Neural progenitor cell (in vitro differentiated cells): Measurements from ENCODE around the gene VSIG10L2. TPM values are rescaled to one million over a fixed set of nuclear protein-coding genes. Genes with fewer than 3 reads are reported as not detected.

Experiments
- DNase-seq: peaks from one replicate; pipeline ENCODE4 v3.0.0-alpha.2; 2016; ENCODE audit warnings: low spot score
- H2AFZ ChIP-seq: fragments of 200-600 bp; sonication (generic); replicated peaks from 2 replicates; pipeline ENCODE4 v1.6.1; 2016; ENCODE audit warnings: antibody characterized with exemption
- H3F3A ChIP-seq: fragments of 200-600 bp; sonication (generic); 2 replicates; pipeline ENCODE4 v1.6.1; 2016; ENCODE audit warnings: antibody characterized with exemption, low read depth
- H3K27ac ChIP-seq: fragments of 200-600 bp; sonication (generic); 2 replicates; pipeline ENCODE4 v1.5.1; 2016; ENCODE audit warnings: mild to moderate bottlenecking
- H3K27me3 ChIP-seq: fragments of 200-600 bp; sonication (generic); 2 replicates; pipeline ENCODE4 v1.6.1; 2016; ENCODE audit warnings: mild to moderate bottlenecking, moderate library complexity
- H3K36me3 ChIP-seq: fragments of 200-600 bp; sonication (generic); 2 replicates; pipeline ENCODE4 v1.5.1; 2016
- H3K4me1 ChIP-seq: fragments of 200-600 bp; sonication (generic); 2 replicates; pipeline ENCODE4 v1.6.1; 2016; ENCODE audit warnings: mixed run types
- H3K4me2 ChIP-seq: fragments of 200-600 bp; sonication (generic); 2 replicates; pipeline ENCODE4 v1.6.1; 2016
- H3K4me3 ChIP-seq: fragments of 200-600 bp; sonication (generic); 2 replicates; pipeline ENCODE4 v1.5.1; 2016
- H3K79me2 ChIP-seq: fragments of 200-600 bp; sonication (generic); 2 replicates; pipeline ENCODE4 v1.6.1; 2016; ENCODE audit warnings: low read depth
- H3K9ac ChIP-seq: fragments of 200-600 bp; sonication (generic); 2 replicates; pipeline ENCODE4 v1.6.1; 2016
- H3K9me3 ChIP-seq: fragments of 200-600 bp; sonication (generic); 2 replicates; pipeline ENCODE4 v1.5.1; 2016; ENCODE audit warnings: low read depth
- H4K20me1 ChIP-seq: fragments of 200-600 bp; sonication (generic); 2 replicates; pipeline ENCODE4 v1.6.1; 2016; ENCODE audit warnings: low read depth
- H3K27ac Mint-ChIP-seq: 3 replicates; pipeline ENCODE4 v1.8.0; 2021; ENCODE audit warnings: mixed read lengths
- H3K27me3 Mint-ChIP-seq: 2 replicates; pipeline ENCODE4 v1.8.0; 2022; ENCODE audit warnings: low read depth, mild to moderate bottlenecking, inconsistent platforms, moderate library complexity, mixed read lengths; ENCODE audit not compliant: insufficient read depth
- H3K36me3 Mint-ChIP-seq: 3 replicates; pipeline ENCODE4 v1.8.0; 2021; ENCODE audit warnings: mixed read lengths
- H3K4me1 Mint-ChIP-seq: 3 replicates; pipeline ENCODE4 v1.8.0; 2021; ENCODE audit warnings: mixed read lengths
- H3K4me3 Mint-ChIP-seq: 3 replicates; pipeline ENCODE4 v1.8.0; 2021; ENCODE audit warnings: mild to moderate bottlenecking, moderate library complexity, mixed read lengths
- H3K9me3 Mint-ChIP-seq: 3 replicates; pipeline ENCODE4 v1.8.0; 2020; ENCODE audit warnings: mixed read lengths
- CTCF ChIP-seq: fragments of 200-600 bp; sonication (generic); IDR thresholded peaks from 2 replicates; pipeline ENCODE4 v1.5.1; 2017; ENCODE audit warnings: antibody characterized with exemption, mild to moderate bottlenecking
- EZH2 ChIP-seq: fragments of 200-600 bp; sonication (generic); IDR thresholded peaks from 2 replicates; pipeline ENCODE4 v1.6.1; 2017; ENCODE audit warnings: antibody characterized with exemption, mild to moderate bottlenecking, moderate library complexity
- EZH2phosphoT487 ChIP-seq: fragments of 200-600 bp; sonication (generic); IDR thresholded peaks from 2 replicates; pipeline ENCODE4 v1.6.1; 2017; ENCODE audit warnings: antibody characterized with exemption
- total RNA-seq: library from RNA; depleted of rRNA; stranded (reverse); fragments of >200 nt; gene quantifications from 2 replicates; pipeline ENCODE4 v1.2.3, GENCODE V29; 2015; ENCODE audit warnings: low replicate concordance

Gene VSIG10L2
- total RNA-seq, 1 donor from 2014 or later = not detected

GRCh38 chr11:125938418-125938817 lies 7.4 kb upstream of the VSIG10L2 start:
- no peak for TF ChIP-seq EZH2
- no peak for TF ChIP-seq EZH2phosphoT487
- TF ChIP-seq CTCF = no peak
- H3K27me3 Mint-ChIP-seq = peaks cover 9% of the 10 kb centered on the region
- peaks cover 3% of the 10 kb centered on the region for H3K36me3 Mint-ChIP-seq
- no peak overlapping the region for H3K4me3 Mint-ChIP-seq
- H3K27ac Mint-ChIP-seq = peak overlapping the region; percentile 95
- Histone ChIP-seq H4K20me1 (no peaks in the 10 kb centered on the region), H3K27ac (no peak overlapping the region), H3K4me1 (peaks cover 8% of the 10 kb centered on the region), H3K36me3 (no peaks in the 10 kb centered on the region), H3K27me3 (no peaks in the 10 kb centered on the region), H3K9me3 (no peaks in the 10 kb centered on the region), H3K4me3 (no peak overlapping the region), H3K4me2 (no peak overlapping the region), H3K79me2 (no peaks in the 10 kb centered on the region), H2AFZ (peak overlapping the region; percentile 79), H3K9ac (no peak overlapping the region), H3F3A (peaks cover 5% of the 10 kb centered on the region)
- no peak for DNase-seq
- peaks cover 3% of the 10 kb centered on the region for H3K9me3 Mint-ChIP-seq
- peaks cover 48% of the 10 kb centered on the region for H3K4me1 Mint-ChIP-seq

GRCh38 chr11:125939081-125939521 lies 6.7 kb upstream of the VSIG10L2 start:
- peaks cover 46% of the 10 kb centered on the region for H3K4me1 Mint-ChIP-seq
- no peaks in the 10 kb centered on the region for H3K9me3 ChIP-seq
- H3K27me3 Mint-ChIP-seq = peaks cover 13% of the 10 kb centered on the region
- no peak overlapping the region for H3K27ac ChIP-seq
- H3K9ac ChIP-seq = no peak overlapping the region
- no peak overlapping the region for H3K4me3 ChIP-seq
- TF ChIP-seq EZH2phosphoT487 (no peak), EZH2 (no peak), CTCF (no peak)
- DNase-seq = no peak
- peak overlapping the region; percentile 79 for H2AFZ ChIP-seq
- no peaks in the 10 kb centered on the region for H4K20me1 ChIP-seq
- no peaks in the 10 kb centered on the region for H3K79me2 ChIP-seq
- peaks cover 3% of the 10 kb centered on the region for H3K36me3 Mint-ChIP-seq
- no peaks in the 10 kb centered on the region for H3K36me3 ChIP-seq
- peak overlapping the region; percentile 95 for H3K27ac Mint-ChIP-seq
- H3K4me3 Mint-ChIP-seq = peak overlapping the region; percentile 16
- peaks cover 3% of the 10 kb centered on the region for H3K9me3 Mint-ChIP-seq
- H3K4me1 ChIP-seq = peaks cover 8% of the 10 kb centered on the region
- H3F3A ChIP-seq = peaks cover 5% of the 10 kb centered on the region
- no peaks in the 10 kb centered on the region for H3K27me3 ChIP-seq
- H3K4me2 ChIP-seq = no peak overlapping the region

- H3K27ac ChIP-seq = no peak overlapping the region
- no peaks in the 10 kb centered on the region for H3K36me3 ChIP-seq
- H3K79me2 ChIP-seq = no peaks in the 10 kb centered on the region
- no peak overlapping the region for H3K4me2 ChIP-seq
- Mint-ChIP-seq H3K27me3 (peaks cover 12% of the 10 kb centered on the region), H3K36me3 (peaks cover 3% of the 10 kb centered on the region), H3K27ac (peak overlapping the region; percentile 74), H3K4me1 (peaks cover 48% of the 10 kb centered on the region), H3K4me3 (no peak overlapping the region), H3K9me3 (peaks cover 3% of the 10 kb centered on the region)
- DNase-seq = no peak
- TF ChIP-seq EZH2phosphoT487 (no peak), EZH2 (no peak), CTCF (no peak)
- no peaks in the 10 kb centered on the region for H3K27me3 ChIP-seq
- no peaks in the 10 kb centered on the region for H3K9me3 ChIP-seq
- peaks cover 8% of the 10 kb centered on the region for H3K4me1 ChIP-seq
- peaks cover 5% of the 10 kb centered on the region for H3F3A ChIP-seq
- H4K20me1 ChIP-seq = no peaks in the 10 kb centered on the region
- H3K4me3 ChIP-seq = no peak overlapping the region
- no peak overlapping the region for H2AFZ ChIP-seq
- no peak overlapping the region for H3K9ac ChIP-seq
These were observed 5.7 kb upstream of the VSIG10L2 start for GRCh38 chr11:125940145-125940544.
